Activated CD4-positive, alpha-beta T cell treated with anti-CD3 and anti-CD28 coated beads, Interleukin-2, Interleukin-6, amounts not matched to agents 100 ng/mL and 50 ng/mL, durations not matched to agents 16 hours and 8 hours (primary cell): ENCODE measurements around the gene BSX.

Source experiments
- DNase-seq: peaks from one replicate; pipeline ENCODE4 v3.0.0-alpha.2; 2020

Gene BSX

DNA sequence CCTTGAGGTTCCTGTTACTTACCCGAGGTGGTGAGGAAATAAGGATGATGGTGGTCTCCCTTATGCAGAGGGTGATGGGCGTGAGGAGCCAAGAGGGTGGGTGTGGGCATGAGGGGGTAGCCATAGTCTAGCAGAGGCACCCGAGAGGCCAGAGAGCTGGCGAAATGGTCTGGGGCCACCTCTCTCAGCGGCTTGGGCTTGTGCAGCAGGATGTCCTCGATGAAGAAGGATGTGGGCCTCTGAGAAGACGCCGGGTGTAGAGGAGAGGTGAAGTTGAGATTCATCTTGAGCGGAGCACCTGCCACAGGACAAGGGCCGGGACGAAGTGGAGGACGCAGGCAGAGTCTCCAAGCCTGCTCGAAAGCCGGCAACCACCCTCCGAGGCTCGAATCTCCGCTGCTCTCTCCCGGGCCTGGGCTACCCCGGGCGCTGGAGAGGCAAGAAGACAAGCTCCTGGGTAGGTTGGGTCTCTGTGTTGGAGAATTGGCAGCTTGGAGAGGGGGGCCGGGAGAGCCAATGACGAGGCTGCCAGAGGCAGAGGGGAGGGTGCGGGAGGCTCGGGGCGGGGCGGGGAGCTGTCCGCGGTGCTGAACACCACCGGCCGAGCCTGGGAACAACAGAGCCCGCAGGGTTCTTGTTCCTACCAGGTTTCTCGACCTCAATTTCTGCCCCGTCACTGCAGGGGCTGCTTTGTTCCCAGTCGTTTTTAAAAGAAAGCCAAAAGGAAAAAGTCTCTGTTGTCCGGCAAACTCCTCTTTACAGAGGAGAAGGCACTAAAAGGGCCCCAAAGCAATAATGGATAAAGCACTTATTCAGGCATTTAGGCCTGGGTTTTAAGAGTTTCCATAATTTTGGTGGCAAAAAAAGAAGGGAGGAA, at the start of gene BSX:
BSX (minus strand) TSS at position 447 of the 877 bp plus-strand sequence; CDS start at position 284, 163 bp downstream.
- DNase-seq = peak; percentile 54

DNA sequence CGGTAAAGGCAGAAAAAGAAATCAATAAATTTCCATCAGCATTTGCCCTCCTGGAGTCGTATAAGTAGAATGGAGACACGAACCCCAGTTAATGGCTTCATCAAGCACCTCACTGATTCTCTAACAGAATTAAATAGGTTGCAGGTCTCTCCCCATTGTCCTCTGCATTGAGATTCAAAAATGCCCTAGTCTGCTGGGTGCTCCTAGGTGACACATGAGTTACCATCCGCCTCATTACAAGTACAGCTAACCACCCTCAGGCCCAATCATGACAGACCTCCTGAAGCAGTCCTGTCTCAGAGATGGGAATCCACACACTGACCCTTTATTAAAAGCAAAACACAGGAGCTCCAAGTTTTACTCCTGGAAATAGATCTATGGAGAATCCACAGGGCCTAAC, 48.9 kb upstream of the BSX start:
- DNase-seq = no peak

DNA sequence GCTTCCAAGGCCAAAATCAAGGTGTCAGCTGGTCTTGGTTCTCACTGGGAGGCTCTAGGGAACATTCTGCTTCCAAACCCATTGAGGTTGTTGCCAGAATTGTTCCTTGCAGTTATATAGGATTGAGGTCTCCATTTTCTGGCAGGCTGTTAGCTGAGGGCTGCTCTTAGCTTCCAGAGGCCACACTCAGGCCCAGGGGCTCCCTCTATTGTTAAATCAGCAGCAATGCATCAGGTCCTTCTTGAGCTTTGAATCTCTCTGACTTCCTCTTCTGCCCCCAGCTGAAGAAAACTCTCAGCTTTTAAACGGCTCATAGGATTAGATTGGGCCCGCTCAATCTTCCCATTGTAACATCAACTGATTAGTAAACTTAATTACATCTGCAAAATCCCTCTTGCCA, 39.3 kb upstream of the BSX start:
- DNase-seq = peak; percentile 62

DNA sequence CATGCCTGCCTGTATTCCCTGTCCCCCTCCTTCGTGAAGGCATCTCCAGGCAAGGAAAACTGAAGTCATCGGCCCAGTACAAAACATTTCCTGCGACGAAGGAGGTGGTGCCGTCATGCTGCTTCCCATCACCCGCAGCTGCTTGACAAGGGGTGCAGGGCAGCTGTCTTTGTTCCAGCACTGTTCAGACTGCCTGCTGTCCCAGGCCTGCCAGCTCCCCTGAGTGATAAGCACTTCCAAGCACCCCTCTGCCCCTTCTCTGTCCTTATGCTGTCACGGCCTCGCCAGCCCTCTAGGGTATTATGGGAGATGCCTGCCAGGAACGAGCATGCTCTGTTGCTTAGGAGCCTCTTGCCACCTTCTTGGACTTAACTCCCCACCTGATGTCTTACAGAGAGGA, 37.1 kb upstream of the BSX start:
- DNase-seq = no peak

DNA sequence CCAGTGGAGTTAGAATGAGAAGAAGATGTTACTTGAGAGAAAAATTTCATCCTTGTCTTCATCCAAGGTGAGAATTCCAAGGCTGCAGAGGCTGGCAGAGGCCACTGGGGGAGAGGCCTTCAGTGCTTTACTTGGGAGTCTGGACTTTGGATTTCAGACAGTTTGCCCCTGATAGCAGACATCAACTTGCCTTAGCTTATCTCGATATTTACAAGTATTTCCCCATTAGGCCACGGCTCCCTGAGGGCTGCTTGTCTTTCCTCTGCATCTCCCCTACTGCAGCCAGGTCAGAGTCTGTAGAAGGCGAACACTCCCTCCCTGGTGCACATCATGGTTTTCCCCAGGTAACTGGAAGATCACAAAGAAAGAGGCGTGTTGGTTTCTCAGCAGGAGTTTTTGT, 29.9 kb upstream of the BSX start:
- no peak for DNase-seq

DNA sequence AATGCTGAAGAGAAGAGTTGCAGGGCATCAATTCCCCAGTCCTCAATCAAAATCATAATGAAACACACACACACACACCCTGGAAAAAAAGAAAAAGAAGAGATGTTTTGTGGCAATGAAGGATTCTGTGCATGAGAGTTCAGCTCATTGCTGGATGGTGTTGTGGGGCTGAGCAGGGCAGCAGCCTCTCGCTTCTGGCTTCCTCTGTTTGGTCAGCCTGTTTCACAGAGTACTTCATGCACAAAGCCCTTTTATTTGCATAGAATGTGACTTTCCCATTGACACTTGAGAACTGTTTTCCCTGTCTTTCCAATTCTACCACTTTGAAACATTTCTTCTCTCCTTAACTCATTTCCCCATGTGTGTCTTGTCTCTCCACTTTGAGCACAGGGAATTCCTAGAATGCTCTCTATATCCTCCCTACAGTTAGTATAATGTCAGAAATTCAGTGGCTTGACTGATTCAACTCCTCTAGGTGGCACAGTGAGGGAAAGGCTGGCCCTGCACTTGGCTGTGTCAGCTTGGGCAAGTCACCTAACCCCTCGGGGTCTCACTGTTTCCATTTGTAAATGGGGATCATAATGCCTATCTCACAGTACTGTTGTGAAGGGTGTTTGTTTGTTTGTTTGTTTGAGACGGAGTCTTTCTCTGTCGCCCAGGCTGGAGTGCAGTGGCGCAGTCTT, 25.4 kb upstream of the BSX start:
- no peak for DNase-seq

DNA sequence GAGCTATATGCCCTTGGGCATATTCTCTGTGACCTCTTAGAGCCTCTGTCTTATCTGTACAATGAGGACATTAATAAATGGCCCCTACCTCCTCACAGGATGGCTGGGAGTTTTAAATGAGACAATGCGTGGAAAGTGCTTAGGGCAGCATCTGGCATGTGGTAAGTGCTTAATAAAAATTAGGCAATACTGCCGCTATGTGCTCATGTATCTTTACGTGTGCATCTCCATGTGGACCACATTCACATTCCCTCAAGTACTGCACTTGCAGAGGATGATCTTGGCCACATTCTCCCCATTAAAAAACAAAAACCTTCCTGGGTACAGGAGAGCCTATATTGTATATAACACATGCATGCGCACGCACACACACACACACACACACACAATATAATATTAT, 19.1 kb upstream of the BSX start:
- DNase-seq = no peak

DNA sequence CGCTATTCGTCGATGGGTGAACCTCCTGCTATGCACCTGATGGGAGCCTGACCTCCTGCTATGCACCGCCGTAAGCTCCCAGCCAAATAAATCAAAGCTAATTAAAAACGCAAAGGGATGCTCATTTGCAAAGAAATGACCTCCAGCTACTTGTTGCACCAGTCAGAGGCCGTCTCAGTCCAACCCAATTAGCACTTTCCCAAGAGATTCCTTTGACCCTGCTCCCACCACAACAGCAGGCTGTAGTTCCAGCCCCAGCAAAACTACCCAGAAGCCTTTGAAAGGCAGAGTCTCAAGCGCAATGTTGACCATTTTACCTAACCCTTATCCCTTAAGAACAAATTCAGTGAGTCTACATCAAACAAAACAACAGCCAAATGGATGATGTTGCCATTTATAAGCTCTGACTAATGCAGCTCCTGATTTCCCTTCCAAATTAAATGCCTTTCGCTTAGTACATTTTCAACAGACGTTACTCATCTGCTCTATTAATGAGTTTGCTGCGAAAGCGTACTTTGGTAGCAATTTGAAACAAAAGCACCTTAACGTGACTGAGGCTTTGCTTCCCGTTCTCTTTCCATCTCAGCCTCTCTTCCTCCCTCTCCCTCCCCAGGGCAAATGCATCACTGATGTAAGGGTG, 17.2 kb upstream of the BSX start:
- DNase-seq = no peak

DNA sequence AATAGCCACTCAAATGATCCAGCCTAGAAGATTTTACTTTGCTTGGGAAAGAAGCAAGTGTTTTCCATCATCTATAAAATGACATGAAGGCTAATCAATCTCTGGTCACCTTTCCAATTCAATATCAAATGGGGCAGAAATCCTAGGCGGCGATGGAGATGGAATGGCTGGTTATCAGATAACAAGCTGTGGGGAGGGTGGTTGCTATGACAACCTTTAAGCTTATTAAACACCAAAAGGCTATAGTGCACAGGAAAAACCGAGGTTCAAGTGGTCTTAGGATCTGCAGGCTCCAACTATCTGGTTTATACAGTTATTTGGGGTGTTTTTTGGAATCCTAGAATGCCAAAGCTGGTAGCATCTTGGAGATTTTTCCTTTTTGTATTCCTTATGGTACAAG, 13.9 kb upstream of the BSX start:
- DNase-seq = no peak

DNA sequence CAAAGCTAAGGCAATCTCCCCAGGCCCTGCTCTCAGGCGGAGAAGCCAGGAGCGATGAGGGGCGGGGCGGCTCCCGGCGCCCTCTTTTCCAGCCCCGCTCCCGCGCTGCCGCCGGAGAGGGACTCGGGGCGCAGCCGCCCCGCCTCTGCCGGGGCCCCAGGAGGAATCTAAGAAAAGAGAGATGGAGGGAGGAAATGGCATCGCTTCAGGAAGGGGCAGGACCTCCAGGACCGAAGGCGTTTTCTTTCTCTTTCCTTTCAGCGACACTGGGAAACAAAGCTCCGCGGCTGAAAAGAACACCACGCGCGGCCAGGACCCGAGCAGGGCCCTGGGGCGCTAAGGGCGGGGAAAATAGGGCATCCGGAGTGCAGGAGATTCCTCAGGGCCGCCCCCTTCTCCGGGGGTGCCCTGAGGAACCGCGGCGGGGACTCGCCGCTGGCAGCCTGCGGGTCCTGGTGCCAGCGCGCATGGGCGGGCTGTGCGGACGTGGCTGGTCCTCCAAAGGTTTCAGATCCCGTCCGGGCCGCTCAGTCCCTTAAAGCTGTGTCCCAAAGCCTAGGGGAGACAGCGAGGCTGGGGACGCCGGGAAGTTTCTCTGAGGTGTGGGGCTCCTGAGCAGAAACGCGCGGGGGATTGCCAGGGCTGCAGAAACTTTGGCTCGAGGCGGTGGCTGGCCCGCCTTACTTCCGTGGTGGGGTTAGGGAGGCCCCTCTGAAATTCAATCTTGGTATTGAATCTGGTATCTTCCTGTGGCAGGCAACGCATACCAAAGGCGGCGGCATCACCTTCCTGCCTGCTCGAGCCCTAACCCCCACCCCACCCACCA, 2.8 kb upstream of the BSX start:
- peak; percentile 13 for DNase-seq

DNA sequence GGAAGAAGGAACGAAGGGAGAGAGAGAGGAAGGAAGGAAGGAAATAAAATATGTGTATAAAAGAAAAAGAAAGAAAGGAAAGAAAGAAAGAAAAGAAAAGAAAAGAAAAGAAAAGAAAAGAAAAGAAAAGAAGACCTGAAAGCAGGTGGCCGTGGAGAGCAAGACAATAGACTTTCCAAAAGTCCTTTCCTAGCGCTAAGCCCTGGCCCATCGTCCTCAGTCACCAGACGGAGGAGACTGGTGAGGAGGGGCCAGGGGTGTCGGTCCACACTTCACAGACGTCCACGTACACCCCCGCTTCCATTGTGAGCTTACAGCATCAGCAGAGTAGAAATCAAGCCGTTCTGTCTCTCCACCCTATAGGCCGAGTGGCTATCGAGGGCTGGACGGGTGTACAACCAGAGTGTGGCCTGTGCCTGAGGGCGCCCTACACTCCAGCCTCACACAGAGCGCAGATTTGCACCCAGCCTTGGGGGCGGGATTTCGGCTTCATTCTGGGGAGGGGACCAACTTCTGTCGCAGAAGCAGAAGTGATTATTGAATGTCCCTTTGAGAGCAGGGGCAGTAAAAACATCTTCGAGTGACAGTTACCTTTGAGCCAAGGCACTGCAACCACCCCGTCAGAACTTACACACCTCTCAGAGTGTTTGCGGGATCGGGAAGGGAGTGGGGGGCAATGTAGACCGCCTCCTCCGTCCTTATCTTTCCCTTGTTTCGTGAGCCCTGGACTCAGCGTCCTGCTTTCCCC, 2.0 kb upstream of the BSX start:
- no peak for DNase-seq

DNA sequence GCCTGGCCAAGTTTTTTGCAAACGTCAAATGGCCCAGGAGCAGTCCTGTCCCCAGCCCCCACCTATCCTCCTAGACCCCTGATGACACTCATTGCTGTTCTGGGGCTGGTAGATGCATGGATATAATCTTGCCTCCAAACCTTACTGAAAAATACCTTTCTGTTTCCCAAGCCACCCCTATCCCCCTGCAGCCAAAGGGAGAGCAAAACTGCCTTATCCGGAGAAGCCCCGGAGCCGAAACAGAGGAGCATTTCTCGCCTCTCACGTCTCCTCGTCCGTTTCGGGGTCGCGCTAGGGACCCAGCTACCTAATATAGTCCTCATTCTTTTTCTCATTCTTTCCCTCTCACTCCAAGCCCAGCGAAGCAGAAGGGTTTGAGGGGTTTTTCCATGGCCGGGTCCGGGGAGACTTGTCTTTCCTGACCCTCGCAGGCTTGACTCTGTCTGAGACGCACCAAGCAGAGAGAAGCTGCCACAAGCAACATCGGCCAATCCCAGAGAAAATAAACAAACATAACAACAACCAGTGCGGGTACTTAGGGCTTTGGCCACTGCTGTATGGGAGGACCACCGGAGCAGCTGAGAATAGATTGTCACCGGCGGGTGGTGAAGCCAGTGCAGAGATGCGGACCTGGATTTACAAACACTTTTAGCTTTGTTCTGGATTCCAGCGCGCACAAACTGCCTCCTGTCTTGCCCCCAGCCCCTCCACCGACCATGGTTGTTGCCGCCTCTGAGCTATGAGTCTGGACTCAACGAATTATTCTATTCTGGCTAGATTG, 1.6 kb downstream of the BSX start:
- no peak for DNase-seq

DNA sequence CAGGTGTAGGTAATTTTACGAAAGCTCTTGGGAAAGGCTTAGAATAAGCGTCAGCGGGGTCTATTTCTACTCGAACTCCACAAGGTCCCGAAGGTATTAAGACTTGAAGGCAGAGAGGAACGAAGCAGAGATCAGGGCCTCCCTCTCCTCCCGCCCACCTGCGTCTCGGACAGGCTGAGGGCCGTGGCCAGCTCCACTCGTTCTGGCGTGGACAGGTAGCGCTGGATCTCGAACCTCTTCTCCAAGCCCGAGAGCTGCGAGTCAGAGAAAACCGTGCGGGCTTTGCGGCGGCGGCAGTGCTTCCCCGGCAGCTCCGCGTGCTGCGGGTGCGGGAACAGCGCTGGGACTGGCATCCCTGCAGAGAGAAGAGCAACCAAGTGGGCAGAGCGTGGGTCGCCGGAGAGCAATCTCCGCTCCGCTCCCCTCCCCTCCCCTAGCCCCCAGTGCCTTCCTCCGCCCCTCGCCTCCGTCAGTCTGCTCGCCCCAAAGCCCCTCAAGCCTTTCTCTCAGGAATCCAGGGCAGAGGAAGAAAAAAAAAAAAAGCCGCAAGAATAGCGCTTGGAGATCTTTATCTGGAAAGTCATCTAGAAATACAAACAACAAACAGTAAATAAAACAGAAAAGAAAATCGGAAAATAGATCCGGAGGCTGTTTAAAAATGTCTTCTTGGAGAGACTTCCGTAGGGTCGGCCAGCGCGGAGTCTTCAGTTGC, 2.4 kb downstream of the BSX start:
- DNase-seq = no peak

DNA sequence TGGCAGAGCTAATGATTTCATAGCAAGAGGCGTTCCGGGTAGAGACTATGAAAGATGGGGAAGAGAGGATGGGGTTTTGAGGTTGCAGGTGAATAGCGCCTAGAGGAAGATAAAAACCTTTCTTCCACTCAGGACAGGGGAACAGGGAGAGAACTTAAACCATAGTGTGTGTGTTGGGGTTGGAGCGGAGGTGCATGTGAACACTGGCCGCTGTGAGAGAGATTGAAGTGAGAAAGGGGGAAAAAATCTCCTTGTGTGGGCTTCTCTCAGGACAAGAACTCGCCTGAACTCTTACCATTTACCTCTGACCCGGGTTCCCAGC, 3.4 kb downstream of the BSX start:
- DNase-seq = no peak

DNA sequence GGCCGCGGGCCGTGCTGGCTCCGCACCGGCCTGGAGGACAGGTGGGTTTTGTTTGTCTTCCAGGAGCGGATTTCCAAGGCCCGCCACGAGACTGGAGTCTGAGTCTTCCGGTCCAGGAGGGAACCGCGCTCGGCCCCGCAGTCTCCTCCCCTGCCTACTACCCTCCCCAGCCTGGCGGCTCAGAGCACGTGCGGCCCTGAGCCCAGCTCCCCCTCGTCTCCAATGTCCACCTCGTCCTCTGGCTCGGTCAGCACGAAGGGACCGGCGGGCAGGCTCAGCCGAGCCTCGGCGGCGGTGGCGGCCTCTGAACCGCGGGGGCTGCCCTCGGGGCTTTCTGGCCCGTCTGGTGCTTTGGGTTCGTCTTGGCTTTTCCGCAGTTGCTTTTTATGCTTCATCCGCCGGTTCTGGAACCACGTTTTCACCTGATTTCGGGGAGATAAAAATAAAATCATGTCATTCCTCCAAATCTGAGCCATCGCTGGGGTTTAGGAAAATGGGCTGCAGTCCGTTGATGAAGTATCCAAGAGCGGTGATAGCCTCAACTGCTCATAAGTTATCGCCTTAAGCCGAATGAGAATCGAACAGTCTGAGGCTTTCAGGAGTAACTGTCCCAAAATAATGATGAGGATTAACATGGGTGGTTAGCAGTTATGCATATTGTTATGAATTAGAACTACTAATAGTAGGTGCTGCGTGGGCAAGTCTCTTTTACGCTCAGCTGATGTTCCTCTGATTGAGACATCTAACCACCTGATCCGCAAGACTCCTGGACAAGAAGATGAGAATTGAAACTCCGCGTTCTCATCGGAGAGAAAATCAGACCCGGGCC, 4.0 kb downstream of the BSX start:
- DNase-seq = no peak

DNA sequence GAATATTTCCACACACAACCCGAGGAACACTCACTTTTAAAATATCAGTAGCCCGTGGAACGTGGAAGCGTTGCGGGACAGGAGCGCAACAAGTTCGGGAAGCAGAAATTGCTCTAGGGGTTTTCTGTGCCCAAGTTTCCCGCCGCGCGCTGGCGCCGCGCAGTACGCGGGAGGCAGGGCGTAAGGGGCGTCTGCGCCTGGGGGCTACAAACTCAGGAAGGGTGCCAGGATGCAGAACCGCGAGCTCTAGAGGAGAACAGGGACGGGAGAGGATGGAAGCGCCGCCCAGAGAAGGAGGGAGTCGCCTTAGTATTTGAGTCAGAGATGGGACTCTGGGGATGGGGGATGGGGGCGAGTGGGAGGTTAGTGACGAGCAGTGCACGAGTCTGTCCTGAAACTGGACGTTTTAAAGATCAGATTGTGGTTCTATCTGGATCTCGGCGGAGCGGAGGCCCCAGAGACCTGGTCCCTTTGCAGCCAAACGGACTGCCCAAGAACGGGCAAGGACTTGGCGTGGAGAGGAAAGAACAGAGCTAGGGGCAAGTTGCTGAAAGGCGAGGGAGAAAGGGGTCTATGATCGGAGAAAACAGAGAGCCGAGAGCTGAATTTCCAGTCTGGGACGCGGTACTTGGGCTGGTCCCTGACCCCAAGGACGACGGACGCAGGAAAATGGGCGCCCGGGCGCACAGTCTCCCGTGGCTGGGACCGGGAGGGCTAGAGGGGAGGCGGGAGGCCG, 4.7 kb downstream of the BSX start:
- no peak for DNase-seq

DNA sequence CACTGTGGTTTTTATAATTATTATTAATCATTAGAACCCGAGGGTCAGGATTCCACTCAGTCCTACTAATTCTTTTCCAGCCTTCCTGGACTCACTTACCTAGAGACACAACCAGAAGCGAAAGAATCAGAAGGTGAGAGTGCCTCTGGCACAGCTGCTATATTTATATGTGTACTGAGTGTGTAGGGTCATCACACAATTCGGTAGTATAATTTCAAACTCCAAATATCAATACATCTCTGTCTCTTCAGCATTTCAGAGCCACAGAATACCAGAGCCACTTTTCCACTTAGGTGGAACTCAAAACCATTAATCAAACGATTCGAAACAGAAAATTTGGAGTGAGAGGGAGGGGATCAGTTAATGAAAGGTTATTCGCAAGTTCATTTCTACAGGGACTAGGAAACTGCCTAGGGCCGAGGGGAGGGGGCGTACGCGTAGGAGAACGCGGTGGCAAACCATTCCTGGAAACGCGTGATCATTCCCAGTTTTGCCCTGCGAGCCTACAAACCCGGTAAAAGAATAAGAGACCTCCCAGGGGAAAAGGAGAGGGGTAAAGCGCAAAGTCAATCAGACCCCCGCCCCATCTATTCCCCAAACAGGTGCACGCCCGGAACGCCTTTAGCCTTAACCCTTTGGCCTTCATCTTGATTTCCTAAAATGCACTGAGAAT, 5.4 kb downstream of the BSX start:
- DNase-seq = no peak

DNA sequence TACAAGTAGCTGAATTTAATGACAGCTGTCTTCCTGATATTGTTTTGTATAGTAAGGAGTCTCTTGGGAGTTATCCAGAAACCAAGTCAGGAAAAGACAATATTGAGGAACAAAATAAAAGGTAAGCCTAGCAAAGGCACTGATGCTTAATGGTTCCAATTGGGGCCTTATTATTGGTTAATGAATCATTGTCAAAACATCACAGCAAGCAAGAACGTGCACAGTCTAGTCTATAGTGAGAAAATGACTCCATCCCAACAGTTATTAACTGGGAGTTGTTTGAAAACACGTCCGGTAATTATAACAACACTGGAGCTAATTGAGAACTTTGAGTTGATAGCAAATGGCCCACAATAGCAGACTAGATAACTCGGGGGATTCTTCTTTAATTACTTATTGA, 17.7 kb downstream of the BSX start:
- no peak for DNase-seq

DNA sequence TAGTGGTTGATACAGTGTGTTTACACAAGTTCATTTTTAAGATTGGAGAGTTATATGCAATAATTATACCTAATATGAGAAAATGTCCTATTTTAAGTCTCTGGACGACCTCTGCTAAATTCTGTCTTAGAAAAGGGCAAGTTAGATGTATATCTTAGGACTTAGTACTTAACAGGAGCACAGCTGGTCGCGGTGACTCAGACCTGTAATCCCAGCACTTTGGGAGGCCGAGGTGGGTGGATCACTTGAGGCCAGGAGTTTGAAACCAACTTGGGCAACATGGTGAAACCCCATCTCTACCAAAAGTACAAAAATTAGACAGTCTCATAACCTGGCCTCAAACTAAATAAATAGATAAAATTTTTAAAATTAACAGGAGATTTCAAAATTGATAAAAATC, 27.2 kb downstream of the BSX start:
- DNase-seq = no peak
